GM19239 (cell line): ENCODE data around the gene ZNF236.
"Not testable (repeated sequence)": the region's sequence is repeated elsewhere in the genome, so short reads cannot be mapped to it uniquely, and the experiment has no call there.

Experiments
- DNase-seq: peaks from one replicate; pipeline ENCODE4 v3.0.0; 2011; ENCODE audit warnings: low spot score; ENCODE audit not compliant: insufficient read length
- FAIRE-seq: peaks from 2 replicates; lab custom pipeline; 2011; peaks lifted over from hg19 to GRCh38; lab: Jason Lieb, UNC

The ZNF236 gene

GRCh38 chr18:76936877-76937276 lies 114.5 kb downstream of the ZNF236 start:
- no peak for DNase-seq
- no peak for FAIRE-seq

DNA sequence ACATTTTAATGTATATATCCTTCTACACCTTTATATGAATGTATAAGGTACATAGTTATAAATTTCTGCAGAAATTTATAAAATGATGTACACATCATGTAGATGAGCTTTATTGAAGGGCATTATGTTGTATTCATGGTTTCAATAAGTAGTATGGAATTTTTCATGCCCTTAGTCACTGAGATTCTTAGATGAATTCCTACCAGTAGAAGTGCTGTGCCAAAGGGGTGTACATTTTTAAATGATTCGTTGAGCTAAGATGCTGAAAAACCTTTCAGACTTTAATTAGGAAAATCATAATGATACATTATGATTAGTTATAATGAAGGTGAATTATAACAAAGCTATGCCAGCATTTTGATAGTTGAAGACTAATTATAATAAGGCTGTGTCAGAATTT lies 115.2 kb downstream of the ZNF236 start:
- no peak for FAIRE-seq
- DNase-seq = no peak

DNA sequence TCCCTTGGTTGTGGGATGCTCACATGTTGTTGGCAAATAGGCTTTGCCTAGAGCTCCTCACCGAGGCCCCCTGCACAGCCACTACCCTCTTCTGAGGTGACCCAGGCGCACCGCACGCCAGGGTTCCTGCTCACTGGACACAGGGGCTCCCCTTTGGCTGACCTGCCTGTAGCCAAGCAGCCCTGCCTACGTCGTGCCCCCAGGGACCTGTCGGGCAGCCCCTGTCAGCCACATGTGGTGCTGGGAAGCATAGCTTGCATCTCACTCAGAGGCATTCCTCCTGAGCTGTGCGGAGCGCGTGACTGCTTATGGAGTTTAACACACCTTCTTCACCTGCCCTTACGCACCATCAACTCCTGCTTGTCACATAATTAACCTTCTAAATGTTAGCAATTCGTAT lies 116.3 kb downstream of the ZNF236 start:
- no peak for FAIRE-seq
- no peak for DNase-seq

- DNase-seq (no peak), FAIRE-seq (no peak)
Measured at GRCh38 chr18:76941284-76941683, 118.9 kb downstream of the ZNF236 start.

DNA sequence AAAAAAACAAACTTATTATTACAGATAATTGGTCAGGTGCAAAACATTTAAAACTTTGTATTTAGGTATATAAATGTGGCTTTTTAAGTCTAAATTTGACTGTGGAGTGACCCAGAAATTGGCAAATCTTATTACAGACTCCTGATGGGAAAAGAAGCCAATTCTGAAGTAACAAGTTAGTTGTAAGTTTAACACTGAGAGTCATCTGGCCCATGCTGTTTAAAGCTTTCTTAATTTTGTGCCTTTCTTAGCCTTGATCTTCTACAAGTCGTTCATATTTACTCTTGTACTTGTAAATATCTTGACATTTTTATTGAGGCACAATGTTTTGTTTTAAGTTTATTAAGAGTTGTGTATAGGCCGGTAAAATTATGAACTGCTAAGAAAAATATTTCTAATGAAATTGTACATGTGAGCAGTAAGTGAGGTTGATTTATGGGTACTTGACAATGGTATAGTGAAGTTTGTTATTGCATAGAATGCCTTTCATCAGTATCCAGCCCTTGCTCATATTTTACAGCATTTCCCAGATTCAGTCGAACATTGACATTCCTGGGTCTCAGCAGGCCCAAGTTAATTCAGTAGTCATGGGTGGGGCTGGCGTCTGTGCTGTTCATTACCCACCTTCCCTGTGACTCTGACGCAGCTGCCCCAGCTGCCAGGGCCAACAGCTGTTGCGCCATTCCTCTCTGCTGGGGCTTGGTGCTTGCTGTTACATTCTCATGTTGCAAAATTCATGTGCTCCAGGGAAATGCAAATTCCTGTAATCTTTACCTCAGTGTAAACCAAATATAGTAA lies 121.4 kb downstream of the ZNF236 start:
- FAIRE-seq = peak; percentile 57
- DNase-seq = no peak

DNA sequence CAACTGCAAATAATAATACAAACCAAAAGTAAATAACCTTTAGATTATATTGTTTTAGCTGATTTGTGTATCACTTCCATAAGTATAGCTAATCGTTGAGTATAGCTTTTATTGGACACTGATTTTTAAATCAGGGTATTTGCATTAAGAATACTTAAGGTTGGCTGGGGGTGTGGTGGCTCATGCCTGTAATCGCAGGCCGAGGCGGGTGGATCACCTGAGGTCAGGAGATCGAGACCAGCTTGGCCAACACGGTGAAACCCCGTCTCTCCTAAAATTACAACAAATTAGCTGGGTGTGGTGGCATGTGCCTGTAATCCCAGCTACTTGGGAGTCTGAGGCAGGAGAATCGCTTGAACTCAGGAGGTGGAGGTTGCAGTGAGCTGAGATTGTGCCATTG lies 122.0 kb downstream of the ZNF236 start:
- not testable (repeated sequence) for DNase-seq, FAIRE-seq

- DNase-seq (no peak), FAIRE-seq (no peak)
Measured at GRCh38 chr18:76948345-76948744, 126.0 kb downstream of the ZNF236 start.

DNA sequence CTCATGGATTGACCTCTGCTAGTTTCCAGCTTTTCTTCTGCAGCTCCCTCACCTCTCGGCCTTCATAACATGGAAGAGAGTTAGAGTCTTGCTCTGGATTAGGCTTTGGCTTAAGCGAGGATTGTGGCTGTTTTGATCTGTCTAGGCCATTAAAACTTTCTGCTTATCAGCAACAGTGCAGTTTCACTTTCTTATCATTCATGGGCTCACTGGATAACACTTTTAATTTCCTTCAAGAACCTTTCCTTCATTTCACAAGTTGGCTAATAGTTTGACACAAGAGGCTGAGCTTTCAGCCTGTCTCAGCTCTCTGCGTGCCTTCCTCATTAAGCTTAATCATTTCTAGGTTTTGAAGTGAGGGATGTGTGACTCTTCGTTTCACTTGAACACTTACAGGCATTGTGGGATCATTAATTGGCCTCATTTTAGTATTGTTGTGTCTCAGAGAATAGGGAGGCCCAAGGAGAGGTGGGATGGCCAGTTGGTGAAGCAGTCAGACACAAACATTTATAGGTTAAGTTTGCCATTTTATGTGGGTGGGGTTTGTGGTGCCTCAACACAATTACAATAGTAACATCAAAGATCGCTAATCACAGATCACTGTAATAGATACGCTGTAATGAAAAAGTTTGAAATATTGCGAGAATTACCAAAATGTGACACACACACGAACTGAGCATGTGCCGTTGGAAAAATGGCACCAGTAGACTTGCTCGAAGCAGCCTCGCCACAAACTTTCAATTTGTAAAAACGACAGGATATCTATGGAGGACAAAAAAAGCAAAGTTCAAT lies 129.3 kb downstream of the ZNF236 start:
- no peak for DNase-seq
- peak; percentile 80 for FAIRE-seq

- DNase-seq (no peak), FAIRE-seq (peak; percentile 8)
Measured at GRCh38 chr18:76952747-76953146, 130.4 kb downstream of the ZNF236 start.

DNA sequence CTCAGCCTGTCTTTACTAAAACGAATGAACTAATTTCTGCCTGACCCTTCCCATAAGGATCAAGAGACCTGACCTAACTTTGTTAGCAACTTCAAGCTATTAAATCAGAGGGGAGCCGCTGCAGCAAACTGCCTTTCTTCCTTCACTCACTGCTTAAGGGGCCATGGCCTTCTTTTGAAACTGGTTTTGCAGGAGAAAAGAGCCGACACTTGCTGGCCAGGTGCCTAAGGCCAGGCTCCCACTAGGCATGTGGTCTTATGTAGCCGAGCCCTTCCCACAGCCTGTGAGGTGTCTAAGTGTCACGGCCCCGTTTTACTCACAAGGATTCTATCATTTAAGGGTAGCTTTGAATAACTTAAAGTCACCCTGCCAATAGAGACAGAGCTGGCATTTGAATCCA lies 130.8 kb downstream of the ZNF236 start:
- FAIRE-seq = no peak

GRCh38 chr18:76953583-76954233 lies 131.4 kb downstream of the ZNF236 start:
- FAIRE-seq (no peak), DNase-seq (no peak)

More for the DNA sequence above, 130.8 kb downstream of the ZNF236 start:
- DNase-seq = no peak

- no peak for FAIRE-seq
- no peak for DNase-seq
Measured at GRCh38 chr18:76955524-76956170, 133.3 kb downstream of the ZNF236 start.

- FAIRE-seq (no peak), DNase-seq (no peak)
Measured at GRCh38 chr18:76956648-76957047, 134.3 kb downstream of the ZNF236 start.

DNA sequence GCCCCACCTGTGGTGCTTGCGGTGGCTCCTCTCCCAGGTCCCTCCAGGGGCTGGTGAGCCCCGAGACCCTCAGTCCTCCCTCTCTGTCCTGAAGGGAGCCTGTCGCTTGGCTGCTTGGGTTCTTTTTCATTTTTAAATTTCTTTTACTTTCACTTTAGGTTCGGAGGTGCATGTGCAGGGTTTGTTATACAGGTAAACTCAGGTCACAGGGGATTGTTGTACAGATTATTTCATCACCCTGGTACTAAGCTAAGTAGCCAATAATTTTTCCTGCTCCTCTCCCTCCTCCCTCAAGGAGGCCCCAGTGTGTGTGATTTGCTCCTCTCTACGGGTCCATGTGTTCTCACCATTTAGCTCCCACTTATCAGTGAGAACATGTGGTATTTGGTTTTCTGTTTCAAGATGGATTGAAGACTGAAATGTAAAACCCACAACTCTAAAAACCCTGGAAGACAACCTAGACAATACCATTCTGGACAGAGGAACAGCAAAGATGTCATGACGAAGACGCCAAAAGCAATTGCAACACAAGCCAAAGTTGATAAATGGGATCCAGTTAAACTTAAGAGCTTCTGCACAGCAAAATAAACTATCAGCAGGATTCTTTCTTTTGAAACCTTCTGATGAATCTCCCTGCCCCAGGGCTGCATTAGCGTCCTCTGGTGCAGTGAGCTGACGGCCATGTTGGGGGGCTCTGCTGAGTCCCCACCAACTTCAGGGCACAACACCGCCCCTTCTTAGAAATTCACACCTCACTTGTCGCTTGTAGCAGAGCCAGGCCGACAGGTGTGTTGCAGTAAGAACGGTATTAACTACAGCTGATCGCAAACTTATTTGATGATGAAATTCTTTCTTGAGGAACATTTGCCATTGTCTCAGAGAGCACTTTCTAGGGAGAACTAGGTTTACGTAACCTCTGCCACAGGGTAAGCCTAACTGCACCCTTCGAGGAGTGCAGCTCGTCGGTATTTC lies 135.3 kb downstream of the ZNF236 start:
- FAIRE-seq = no peak

GRCh38 chr18:76958692-76959341 lies 136.5 kb downstream of the ZNF236 start:
- FAIRE-seq = no peak
- DNase-seq = no peak

More for the DNA sequence above, 135.3 kb downstream of the ZNF236 start:
- DNase-seq = no peak

- DNase-seq (no peak), FAIRE-seq (no peak)
Measured at GRCh38 chr18:76959605-76960004, 137.2 kb downstream of the ZNF236 start.

- no peak for DNase-seq
- no peak for FAIRE-seq
Measured at GRCh38 chr18:76960528-76961035, 138.2 kb downstream of the ZNF236 start.

- DNase-seq (no peak), FAIRE-seq (no peak)
Measured at GRCh38 chr18:76962851-76963250, 140.5 kb downstream of the ZNF236 start.

DNA sequence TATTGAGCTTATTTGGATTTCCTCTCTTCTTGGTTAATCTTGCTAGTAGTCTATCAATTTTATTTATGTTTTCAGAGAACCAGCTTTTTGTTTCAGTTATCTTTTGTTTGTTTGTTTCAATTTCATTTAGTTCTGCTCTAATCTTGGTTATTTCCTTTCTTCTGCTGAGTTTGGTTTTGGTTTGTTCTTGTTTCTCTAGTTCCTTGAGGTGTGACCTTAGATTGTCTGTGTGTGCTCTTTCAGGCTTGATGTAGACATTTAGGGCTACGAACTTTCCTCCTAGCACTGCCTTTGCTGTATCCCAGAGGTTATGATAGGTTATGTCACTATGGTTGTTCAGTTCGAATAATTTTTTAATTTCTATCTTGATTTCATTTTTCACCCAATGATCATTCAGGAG lies 141.6 kb downstream of the ZNF236 start:
- DNase-seq (no peak), FAIRE-seq (peak; percentile 93)
